ENCODE data around the gene DUSP3.

DNA sequence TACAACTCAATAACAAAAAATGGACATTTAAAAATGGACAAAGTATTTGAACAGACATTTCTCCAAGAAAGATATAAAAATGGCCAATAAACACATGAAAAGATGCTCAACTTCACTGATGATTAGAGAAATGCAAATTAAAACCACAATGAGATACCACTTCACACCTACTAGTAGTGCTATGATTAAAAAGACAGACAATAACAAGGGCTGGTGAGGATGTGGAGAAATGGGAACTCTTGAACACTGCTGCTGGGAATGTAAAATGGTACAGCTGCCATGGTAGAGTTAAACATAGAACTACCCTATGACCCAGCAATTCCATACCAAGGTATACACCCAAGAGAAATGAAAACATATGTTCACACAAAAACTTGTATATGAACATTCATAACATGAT lies 26.3 kb upstream of the DUSP3 start:
- TF ChIP-seq, protein P1, sequence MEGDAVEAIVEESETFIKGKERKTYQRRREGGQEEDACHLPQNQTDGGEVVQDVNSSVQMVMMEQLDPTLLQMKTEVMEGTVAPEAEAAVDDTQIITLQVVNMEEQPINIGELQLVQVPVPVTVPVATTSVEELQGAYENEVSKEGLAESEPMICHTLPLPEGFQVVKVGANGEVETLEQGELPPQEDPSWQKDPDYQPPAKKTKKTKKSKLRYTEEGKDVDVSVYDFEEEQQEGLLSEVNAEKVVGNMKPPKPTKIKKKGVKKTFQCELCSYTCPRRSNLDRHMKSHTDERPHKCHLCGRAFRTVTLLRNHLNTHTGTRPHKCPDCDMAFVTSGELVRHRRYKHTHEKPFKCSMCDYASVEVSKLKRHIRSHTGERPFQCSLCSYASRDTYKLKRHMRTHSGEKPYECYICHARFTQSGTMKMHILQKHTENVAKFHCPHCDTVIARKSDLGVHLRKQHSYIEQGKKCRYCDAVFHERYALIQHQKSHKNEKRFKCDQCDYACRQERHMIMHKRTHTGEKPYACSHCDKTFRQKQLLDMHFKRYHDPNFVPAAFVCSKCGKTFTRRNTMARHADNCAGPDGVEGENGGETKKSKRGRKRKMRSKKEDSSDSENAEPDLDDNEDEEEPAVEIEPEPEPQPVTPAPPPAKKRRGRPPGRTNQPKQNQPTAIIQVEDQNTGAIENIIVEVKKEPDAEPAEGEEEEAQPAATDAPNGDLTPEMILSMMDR (IDR thresholded peaks at IDR 0.05), result no peak
- no peak for TF ChIP-seq POLR2A (IDR thresholded peaks at IDR 0.05)

Measured in Peyer's patch (tissue), 4 donors.